Measurements from ENCODE around the gene CHURC1. TPM values are rescaled to one million over a fixed set of nuclear protein-coding genes. Genes with fewer than 3 reads are reported as not detected.
"Not testable (repeated sequence)": the region's sequence is repeated elsewhere in the genome, so short reads cannot be mapped to it uniquely, and the experiment has no call there.

CHURC1 gene
- total RNA-seq, 1 experiment from 2014 or later = 46.6 TPM

DNA sequence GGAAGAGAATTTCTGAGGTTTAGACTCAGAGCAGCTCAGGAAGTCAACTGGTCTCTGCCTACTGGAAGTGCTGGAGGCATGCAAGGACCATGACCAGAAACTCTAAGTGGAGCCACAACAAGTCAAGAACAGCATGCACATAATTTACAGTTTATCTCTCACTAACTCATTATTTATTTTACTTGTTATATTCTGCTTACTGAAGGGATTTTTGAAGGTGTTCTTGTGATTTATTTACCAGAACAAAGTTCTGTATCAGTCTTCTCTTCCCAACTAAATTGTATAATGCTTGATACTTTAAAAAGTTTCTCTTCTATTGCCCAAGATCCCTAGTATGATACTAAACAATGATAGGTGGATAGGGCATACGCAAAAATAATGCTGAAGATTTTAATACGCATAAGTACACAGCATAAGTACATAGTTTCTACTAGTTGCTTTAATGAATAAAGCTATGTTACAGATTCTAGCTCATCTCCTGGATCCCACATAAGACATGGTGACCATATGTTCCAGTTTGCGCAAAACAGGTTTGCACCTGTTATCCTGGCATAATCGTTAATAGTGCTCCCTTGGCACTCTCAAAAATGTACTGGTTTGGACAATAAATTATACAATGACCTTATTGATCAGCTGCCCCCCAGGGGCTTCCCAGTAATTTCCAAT is 22.9 kb upstream of the CHURC1 start:
- no peak for DNase-seq (ENCODE audit: low read depth, low spot score)
- in situ Hi-C loops (cut with HindIII; ENCODE audit: low pct_unique_long_range_greater_than_20kb, low sequenced_read_pairs) = no loop called here

DNA sequence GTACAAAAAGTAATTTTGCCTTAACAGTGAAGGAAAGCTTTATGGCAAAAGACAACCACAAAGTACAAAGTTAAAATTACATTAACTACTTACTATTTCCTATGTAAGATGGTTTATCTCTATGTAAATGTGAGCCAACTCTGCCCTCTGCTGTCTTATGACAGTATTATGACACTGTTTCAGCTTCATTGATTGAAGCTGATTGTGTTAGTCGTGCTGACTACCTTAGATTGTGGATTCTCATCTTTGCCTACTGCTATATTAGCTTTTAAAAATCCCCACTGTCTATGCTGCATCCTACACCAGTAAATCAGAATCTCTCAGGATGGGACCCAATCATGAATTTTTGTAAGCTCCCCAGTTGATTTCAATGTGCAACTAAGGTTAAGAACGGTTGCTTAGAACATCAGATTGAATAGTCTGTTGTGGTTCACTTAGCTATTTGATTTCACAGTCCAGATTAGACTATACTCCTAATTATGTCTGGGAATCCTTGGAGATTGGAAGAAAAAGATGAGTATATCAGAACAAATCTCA is 22.3 kb upstream of the CHURC1 start:
- DNase-seq (ENCODE audit: low read depth, low spot score) = peak; percentile 71
- in situ Hi-C loops (cut with HindIII; ENCODE audit: low pct_unique_long_range_greater_than_20kb, low sequenced_read_pairs) = no loop called here

DNA sequence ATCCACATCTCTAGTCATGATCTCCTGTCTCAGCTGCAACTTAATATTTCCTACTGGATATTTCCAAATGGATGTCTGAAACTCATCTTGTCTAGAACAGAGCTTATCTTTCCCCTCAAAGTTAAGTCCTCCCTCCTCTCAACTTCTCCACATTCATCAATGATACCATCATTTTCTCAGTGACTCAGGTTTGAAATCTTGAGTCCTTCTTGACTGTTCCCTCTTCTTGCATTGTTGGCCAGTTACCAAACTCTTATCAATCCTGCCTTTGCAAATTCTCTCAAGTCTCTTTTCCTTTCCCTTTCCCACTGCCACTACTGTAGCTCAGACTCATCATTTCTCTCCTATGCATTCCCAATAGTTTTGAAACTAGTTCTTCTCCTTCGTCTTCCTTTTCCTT is 14.3 kb upstream of the CHURC1 start:
- no peak for DNase-seq (ENCODE audit: low read depth, low spot score)
- in situ Hi-C loops (cut with HindIII; ENCODE audit: low pct_unique_long_range_greater_than_20kb, low sequenced_read_pairs) = no loop called here

DNA sequence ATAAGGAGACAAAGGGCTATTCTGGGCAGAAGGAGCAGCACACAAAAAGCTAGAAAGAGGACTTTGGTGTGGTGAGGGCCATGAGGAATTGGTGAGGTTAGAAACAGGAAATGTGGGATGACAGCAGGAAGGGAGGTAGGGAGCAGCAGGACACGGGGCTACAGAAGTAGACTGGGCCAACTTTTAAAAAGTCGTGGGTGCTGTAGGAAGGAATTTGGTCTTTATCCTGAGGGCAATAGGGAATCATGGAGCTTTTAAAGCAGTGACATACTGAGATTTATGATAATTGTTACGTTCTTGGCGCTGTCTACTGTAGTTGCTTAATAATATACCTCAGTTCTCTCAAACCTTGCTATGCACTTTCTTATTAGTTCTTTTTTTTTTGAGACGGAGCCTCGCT is 8.2 kb upstream of the CHURC1 start:
- in situ Hi-C loops (cut with HindIII; ENCODE audit: low pct_unique_long_range_greater_than_20kb, low sequenced_read_pairs) = no loop called here
- peak; percentile 50 for DNase-seq (ENCODE audit: low read depth, low spot score)

DNA sequence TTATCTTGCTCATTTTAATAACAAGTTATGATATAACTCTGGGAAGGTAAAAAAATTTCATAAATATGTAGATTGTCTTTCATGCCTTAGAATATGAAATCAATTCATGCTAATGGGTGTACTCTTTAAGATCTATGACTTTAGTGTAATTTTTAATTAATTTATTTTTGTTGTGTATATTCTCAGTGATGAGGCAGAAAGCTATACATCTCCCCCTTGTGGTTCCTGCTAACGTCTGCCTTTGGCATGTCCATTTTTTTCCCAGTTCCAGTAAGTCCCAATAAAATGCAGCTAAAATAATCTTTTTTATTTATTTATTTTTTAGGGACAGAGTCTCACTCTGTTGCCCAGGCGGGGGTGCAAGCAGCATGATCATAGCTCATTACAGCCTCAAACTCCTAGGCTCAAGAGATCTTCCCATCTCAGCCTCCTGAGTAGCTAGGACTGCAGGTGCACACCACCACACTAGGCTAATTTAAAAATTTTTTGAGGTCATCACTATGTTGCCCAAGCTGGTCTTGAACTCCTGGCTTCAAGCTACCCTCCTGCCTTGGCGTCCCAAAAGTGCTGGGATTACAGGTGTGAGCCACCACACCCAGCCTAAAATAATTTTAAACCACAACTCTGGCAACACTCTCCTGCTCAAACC is 3.3 kb upstream of the CHURC1 start:
- DNase-seq (ENCODE audit: low read depth, low spot score) = peak; percentile 55
- in situ Hi-C loops (cut with HindIII; ENCODE audit: low pct_unique_long_range_greater_than_20kb, low sequenced_read_pairs) = no loop called here

DNA sequence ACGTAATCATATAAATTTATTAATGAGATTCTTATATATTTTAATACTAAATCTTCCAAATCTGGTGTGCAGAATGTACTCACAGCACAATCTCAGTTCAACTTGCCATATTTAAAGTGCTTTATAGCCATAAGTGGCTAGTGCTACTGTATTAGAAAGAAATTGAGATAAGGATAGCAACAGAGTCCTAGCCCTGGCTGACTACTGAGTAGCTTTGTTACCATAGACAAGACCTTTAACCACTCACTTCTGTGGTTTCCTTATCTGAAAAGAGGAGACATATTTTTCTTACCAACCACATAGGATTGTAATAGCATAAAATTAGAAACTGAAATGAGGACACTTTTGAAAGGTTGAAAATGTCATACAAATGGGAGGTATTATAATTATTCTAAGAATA is 2.0 kb upstream of the CHURC1 start:
- no peak for DNase-seq (ENCODE audit: low read depth, low spot score)
- in situ Hi-C loops (cut with HindIII; ENCODE audit: low pct_unique_long_range_greater_than_20kb, low sequenced_read_pairs) = no loop called here

DNA sequence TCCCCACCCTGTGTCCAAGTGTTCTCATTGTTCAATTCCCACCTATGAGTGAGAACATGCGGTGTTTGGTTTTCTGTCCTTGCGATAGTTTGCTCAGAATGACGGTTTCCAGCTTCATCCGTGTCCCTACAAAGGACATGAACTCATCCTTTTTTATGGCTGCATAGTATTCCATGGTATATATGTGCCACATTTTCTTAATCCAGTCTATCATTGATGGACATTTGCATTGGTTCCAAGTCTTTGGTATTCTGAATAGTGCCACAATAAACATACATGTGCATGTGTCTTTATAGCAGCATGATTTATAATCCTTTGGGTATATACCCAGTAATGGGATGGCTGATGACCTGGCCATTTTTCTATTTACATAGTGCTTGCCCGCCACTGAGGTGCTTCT is 778 bp upstream of the CHURC1 start:
- in situ Hi-C loops (cut with HindIII; ENCODE audit: low pct_unique_long_range_greater_than_20kb, low sequenced_read_pairs); DNase-seq (ENCODE audit: low read depth, low spot score): not testable (repeated sequence)

DNA sequence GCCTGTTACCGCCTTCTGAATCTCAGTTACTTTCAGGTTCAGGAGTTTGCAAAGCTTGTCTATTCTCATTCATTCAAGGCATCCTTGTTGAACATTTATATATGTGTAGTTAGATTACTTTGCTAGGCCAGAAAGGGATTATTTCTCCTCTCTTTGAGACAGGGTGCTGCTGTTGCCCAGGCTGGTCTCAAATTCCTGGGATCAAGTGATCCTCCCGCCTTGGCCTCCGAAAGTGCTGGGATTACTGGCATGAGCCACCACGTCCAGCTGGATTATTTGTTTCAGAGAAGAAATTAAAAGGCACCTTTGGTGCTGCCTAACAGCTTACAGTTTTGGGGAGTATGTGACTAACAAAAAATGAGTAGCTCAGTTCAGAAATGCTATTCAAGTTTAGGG is 772 bp downstream of the CHURC1 start:
- in situ Hi-C loops (cut with HindIII; ENCODE audit: low pct_unique_long_range_greater_than_20kb, low sequenced_read_pairs) = no loop called here
- no peak for DNase-seq (ENCODE audit: low read depth, low spot score)

DNA sequence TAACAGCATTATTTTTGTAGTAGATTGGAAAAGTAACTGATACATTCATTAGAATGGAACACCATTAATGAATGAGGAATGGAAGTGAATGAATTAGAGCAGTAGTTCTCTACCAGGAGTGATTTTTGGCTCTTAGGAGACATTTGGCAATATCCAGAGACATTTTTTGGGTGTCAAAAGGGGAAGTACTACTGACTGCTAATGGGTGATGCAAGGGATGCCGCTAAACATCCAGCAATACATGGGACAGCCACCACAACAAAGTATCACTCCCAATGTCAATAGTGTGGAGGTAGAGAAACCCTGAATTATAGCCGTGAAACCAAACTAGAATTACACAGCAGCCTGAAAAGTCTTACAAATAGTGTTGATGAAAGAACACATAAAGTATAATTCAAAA is 1.5 kb downstream of the CHURC1 start:
- DNase-seq (ENCODE audit: low read depth, low spot score) = no peak
- in situ Hi-C loops (cut with HindIII; ENCODE audit: low pct_unique_long_range_greater_than_20kb, low sequenced_read_pairs) = no loop called here

DNA sequence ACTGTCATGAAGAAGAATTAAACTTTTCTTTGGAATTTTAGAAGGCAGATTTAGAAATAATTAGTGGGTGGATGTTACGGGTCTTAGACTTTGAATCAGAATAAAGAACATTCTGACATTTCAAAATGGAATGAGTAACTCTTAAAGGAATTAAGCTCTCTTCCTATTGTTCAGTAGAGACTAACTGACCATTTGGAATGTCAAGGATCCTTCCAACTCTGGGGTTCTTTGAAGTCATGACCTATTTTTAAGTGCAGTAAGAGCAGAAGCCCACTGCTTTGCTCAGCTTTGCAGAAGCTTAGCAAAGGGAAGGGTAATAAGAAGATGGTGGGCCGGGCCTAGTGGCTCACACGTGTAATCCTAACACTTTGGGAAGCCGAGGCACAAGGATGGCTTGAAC is 4.0 kb downstream of the CHURC1 start:
- no peak for DNase-seq (ENCODE audit: low read depth, low spot score)
- in situ Hi-C loops (cut with HindIII; ENCODE audit: low pct_unique_long_range_greater_than_20kb, low sequenced_read_pairs) = no loop called here

DNA sequence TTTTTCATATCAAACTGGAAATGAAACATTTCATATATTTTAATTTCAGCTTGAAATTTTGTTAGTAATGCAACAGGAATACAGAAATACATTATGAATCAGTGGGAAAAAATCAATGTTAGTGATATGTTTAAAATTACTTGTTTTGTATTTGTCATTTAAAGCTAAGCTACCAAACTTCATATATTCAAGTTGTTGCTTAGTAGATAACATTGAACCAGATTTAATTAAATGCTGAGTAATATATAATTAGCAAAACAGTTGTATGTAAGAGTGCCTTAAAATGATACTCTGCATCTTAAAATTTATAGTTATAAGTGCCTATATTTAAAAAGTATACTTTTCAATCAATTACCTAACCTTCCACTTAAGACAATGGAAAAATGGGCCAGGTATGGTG is 5.0 kb downstream of the CHURC1 start:
- in situ Hi-C loops (cut with HindIII; ENCODE audit: low pct_unique_long_range_greater_than_20kb, low sequenced_read_pairs) = no loop called here

DNA sequence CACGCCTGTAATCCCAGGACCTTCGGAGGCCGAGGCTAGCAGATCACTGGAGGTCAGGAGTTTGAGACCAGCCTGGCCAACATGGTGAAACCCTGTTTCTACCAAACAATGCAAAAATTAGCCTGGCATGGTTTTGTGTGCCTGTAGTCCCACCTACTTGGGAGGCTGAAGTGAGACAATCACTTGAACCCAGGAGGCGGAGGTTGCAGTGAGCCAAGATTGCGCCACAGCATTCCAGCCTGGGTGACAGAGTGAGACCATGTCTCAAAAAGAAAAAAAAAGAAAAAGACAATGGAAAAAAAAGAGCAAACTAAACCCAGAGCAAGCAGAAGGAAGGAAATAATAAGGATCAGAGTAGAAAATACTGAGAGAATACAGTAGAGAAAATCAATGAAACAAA is 5.4 kb downstream of the CHURC1 start:
- in situ Hi-C loops (cut with HindIII; ENCODE audit: low pct_unique_long_range_greater_than_20kb, low sequenced_read_pairs) = no loop called here
- DNase-seq (ENCODE audit: low read depth, low spot score) = no peak

More for the DNA sequence above, 5.0 kb downstream of the CHURC1 start:
- no peak for DNase-seq (ENCODE audit: low read depth, low spot score)

DNA sequence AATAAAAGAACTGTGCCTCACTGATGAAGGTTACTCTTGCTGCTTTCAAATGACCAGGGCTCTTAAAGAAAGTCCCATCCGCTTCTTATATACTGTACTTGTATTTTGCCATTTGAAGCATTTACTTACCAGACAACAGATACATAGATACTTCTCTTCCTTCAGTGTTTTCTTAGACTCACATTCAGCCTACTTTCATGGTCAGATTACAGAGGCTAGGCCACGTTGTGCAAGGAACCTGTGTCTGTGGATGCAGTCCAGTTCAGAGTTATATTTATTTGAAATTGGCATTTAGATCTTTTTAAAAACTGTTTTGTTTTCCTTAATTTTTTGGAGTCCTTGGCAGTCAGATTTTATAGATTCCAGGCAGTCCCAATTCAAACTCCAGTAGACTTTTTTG is 6.2 kb downstream of the CHURC1 start:
- DNase-seq (ENCODE audit: low read depth, low spot score) = no peak
- in situ Hi-C loops (cut with HindIII; ENCODE audit: low pct_unique_long_range_greater_than_20kb, low sequenced_read_pairs) = no loop called here

DNA sequence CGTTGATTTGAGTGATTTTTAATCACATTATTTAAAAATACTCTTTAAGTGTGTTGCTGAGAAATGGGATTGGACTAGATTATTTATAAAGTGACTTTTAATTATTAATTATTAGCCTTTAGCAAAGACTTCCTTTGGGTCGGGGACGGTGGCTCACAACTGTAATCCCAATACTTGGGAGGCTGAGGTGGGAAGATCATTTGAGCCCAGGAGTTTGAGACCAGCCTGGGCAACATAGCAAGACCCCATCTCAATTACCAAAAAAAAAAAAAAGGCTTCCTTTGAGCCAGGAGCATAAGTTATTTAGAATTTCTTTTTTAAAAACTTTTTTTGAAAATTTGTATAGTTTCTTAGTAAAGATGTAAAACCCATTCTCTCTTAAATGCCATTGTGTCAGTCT is 8.8 kb downstream of the CHURC1 start:
- in situ Hi-C loops (cut with HindIII; ENCODE audit: low pct_unique_long_range_greater_than_20kb, low sequenced_read_pairs) = no loop called here
- no peak for DNase-seq (ENCODE audit: low read depth, low spot score)

DNA sequence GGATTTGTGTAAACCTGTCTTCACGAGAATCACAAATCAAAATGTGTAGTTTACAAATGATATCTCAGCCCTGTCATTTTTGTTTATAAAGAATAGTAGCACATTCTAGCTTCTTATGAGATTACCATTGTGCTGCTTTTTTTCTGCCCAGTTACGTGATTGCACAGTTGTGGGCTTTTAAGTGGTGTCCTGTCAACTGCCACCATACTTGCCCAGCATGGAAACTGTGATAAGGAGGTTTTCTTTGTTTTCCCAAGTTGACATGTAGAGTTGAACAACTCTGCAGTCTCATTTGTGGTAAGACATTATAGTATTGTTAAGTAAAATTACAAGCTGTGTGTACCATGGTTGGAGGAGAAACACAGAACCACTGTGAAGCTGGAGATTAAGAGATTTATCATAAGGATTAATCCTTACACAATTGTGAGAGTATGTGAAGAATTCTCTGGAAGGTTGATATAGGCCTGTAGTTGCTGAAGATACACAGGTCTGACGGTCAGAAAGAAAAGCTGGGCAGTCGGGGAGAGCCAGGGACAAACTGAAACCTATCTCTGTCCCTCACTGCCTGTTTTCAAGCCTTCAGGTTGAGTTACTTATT is 12.2 kb downstream of the CHURC1 start:
- DNase-seq (ENCODE audit: low read depth, low spot score) = no peak
- in situ Hi-C loops (cut with HindIII; ENCODE audit: low pct_unique_long_range_greater_than_20kb, low sequenced_read_pairs) = no loop called here

DNA sequence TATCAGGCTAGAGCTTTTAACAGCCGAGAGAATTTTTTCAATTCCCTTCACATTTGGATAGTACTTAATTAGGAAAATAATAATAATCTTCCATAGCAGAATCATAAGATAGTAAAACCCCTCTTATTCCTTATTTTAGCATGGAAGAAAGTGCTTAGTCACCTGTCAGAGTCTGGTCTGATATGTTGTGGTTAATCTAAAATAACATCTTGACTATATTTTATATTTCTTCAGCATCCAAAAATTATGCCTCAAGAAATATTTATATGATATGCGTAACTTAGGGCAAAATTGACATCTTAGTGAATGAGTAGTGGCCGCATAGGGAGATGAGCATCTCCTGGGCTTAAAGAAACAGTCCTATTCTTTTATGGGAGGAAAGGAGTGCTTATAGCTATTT is 12.8 kb downstream of the CHURC1 start:
- in situ Hi-C loops (cut with HindIII; ENCODE audit: low pct_unique_long_range_greater_than_20kb, low sequenced_read_pairs) = no loop called here
- no peak for DNase-seq (ENCODE audit: low read depth, low spot score)

DNA sequence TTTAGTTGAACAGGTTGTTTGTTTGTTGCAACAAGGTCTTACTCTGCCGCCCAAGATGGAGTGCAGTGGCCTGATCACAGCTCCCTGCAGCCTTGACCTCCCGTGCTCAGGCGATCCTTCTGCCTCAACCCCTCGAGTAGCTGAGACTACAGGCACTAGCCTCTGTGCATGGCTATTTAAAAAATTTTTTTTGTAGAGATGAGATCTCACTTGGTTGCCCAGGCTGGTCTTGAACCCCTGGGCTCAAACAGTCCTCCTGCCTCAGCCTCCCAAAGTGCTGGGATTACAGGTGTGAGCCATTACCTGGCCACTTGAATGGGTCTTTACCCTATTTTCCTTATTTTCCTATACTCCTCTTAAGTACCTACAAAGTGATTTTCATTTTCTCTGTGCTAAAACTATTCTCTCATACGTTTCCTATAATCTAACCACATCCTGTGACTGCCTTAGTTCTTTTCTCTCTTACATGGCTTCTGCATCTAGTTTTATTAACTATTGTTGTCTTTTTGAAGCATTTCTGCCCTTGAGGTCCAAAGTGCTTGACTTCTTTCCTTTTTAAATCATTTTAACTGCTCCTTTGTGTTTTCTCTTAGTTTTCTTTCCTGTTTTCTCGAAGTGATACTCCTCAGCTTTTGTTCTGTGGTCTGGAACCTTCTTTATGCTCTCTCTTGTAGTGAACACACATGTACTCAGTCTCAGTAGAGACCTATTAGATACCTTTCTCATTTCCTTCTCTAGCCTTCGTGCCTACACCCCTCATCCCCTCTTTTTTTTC is 14.2 kb downstream of the CHURC1 start:
- no peak for DNase-seq (ENCODE audit: low read depth, low spot score)
- in situ Hi-C loops (cut with HindIII; ENCODE audit: low pct_unique_long_range_greater_than_20kb, low sequenced_read_pairs) = no loop called here

DNA sequence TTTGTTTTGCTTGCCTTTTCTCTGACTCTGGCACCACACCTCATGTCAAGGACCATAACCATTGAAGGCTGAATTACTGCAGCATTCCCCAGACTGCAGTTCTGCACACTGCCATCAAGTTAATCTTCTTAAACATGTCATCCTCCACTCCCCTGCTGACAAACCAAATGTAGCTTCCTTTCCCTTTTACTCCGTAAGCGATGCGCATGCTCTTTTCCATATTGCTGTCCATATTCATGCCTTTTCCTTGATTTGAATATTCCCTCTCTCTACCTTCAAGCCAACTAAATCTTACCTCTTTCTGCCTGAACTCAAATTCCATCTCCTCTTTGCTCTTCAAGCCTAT is 14.7 kb downstream of the CHURC1 start:
- in situ Hi-C loops (cut with HindIII; ENCODE audit: low pct_unique_long_range_greater_than_20kb, low sequenced_read_pairs) = no loop called here
- DNase-seq (ENCODE audit: low read depth, low spot score) = no peak
